Tibial nerve (tissue), 3 donors: ENCODE results near the gene SHISA4.

ENCODE experiments used
- POLR2A ChIP-seq, 2 donors: fragments of 450-650 bp; IDR thresholded peaks; one replicate each; pipeline ENCODE4 v1.6.1; 2017; ENCODE audit warnings: antibody characterized with exemption in 2 of 2, mild to moderate bottlenecking in 2 of 2, moderate library complexity in 2 of 2
- TF ChIP-seq, protein P1 (sequence below), 5 experiments: fragments of 200-600 bp in 3 of 5; fragments of 450-650 bp in 2 of 5; sonication (generic) in 3 of 5; IDR thresholded peaks; one replicate each; pipeline ENCODE4 v1.5.1; 2016 to 2019; ENCODE audit warnings: antibody characterized with exemption in 5 of 5, mild to moderate bottlenecking in 3 of 5, moderate library complexity in 2 of 5

DNA sequence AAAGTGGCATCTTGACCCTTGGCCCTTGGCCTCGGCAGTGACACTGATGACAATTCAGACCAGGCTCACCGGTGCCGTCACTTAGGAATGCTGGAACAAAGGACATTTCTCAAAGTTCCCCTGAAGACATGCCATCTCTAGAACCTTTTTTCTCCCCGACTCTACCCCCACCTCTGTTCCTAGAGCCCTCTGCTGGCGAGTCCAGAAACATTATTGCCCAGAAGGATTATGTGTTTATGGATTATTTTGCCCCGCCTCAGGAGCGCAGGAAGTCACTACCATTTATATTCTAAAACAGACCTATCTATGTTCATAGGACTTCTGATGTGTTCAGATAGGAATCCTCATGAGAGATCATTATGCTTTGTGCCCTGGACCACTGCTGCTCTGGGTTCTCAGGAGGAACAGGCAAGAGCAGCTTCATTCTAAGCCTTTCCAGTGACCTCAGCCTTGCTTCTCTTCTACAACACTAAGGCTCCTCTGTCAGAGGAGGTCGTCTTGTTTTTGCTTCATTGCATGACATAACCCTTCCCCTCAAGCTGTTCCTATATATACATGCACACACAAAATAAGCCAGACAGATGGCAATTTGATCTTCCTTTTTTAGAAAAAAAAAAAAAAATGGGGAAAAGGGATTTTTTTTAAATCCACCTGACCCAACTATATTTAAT lies 12.4 kb upstream of the SHISA4 start:
- TF ChIP-seq, protein P1, sequence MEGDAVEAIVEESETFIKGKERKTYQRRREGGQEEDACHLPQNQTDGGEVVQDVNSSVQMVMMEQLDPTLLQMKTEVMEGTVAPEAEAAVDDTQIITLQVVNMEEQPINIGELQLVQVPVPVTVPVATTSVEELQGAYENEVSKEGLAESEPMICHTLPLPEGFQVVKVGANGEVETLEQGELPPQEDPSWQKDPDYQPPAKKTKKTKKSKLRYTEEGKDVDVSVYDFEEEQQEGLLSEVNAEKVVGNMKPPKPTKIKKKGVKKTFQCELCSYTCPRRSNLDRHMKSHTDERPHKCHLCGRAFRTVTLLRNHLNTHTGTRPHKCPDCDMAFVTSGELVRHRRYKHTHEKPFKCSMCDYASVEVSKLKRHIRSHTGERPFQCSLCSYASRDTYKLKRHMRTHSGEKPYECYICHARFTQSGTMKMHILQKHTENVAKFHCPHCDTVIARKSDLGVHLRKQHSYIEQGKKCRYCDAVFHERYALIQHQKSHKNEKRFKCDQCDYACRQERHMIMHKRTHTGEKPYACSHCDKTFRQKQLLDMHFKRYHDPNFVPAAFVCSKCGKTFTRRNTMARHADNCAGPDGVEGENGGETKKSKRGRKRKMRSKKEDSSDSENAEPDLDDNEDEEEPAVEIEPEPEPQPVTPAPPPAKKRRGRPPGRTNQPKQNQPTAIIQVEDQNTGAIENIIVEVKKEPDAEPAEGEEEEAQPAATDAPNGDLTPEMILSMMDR (IDR thresholded peaks at IDR 0.05): no peak
- no peak for TF ChIP-seq POLR2A (IDR thresholded peaks at IDR 0.05)
